ENCODE results near the gene WDR43. TPM values are rescaled to one million over a fixed set of nuclear protein-coding genes. Genes with fewer than 3 reads are reported as not detected.

WDR43 gene
- total RNA-seq, 1 donor from 2014 or later: 56.7 TPM

DNA sequence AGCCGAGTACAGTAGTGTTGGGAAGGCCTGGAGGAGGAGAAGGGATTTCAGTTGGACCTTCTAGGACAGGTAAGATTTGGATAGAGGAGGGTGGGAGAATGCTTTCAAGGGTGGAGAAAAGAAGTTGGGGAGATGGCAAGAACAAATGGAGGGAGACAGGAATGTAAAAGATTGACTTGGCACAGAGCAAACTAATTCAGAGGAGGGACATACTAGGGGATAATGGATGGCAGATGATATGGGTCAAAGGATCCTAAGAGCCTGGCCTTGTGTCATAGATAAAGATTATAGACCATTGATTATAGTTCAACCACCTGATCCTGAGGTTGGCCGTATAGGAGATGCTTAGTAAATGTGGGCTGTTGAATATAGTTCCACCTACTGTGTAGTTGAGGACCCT, 12.4 kb downstream of the WDR43 start:
- no peaks in the 10 kb centered on the region for H3K9me3 ChIP-seq
- H3K4me1 ChIP-seq: no peaks in the 10 kb centered on the region
- intact Hi-C loops (cut with DNase I): no loop called here
- DNase-seq (ENCODE audit: extremely low spot score in 2 of 2): no peak
- no peak overlapping the region for H3K27ac ChIP-seq
- TF ChIP-seq, protein P1, sequence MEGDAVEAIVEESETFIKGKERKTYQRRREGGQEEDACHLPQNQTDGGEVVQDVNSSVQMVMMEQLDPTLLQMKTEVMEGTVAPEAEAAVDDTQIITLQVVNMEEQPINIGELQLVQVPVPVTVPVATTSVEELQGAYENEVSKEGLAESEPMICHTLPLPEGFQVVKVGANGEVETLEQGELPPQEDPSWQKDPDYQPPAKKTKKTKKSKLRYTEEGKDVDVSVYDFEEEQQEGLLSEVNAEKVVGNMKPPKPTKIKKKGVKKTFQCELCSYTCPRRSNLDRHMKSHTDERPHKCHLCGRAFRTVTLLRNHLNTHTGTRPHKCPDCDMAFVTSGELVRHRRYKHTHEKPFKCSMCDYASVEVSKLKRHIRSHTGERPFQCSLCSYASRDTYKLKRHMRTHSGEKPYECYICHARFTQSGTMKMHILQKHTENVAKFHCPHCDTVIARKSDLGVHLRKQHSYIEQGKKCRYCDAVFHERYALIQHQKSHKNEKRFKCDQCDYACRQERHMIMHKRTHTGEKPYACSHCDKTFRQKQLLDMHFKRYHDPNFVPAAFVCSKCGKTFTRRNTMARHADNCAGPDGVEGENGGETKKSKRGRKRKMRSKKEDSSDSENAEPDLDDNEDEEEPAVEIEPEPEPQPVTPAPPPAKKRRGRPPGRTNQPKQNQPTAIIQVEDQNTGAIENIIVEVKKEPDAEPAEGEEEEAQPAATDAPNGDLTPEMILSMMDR (IDR thresholded peaks at IDR 0.05): no peak
- TF ChIP-seq POLR2AphosphoS5 (IDR thresholded peaks at IDR 0.05; ENCODE audit: insufficient read depth in 1 of 2, low read depth in 1 of 2): no peak
- no peak for TF ChIP-seq POLR2A (IDR thresholded peaks at IDR 0.05)
- no peak overlapping the region for H3K4me3 ChIP-seq
- H3K27me3 ChIP-seq: no peaks in the 10 kb centered on the region
- H3K36me3 ChIP-seq: peaks cover 0 to 53% of the 10 kb centered on the region in 2 donors

- Histone ChIP-seq H3K27ac (no peak overlapping the region), H3K4me1 (no peaks in the 10 kb centered on the region), H3K27me3 (no peaks in the 10 kb centered on the region), H3K9me3 (no peaks in the 10 kb centered on the region), H3K4me3 (no peak overlapping the region), H3K36me3 (peaks cover 0 to 46% of the 10 kb centered on the region in 2 donors)
- DNase-seq (ENCODE audit: extremely low spot score in 2 of 2): no peak
- TF ChIP-seq, protein P1 (IDR thresholded peaks at IDR 0.05): no peak
- TF ChIP-seq POLR2A (IDR thresholded peaks at IDR 0.05) (no peak), POLR2AphosphoS5 (IDR thresholded peaks at IDR 0.05; ENCODE audit: insufficient read depth in 1 of 2, low read depth in 1 of 2) (no peak)
- intact Hi-C loops (cut with DNase I): no loop called here
Observed at GRCh38 chr2:28908172-28908571, 13.7 kb downstream of the WDR43 start.

- intact Hi-C loops (cut with DNase I): no loop called here
- no peak for TF ChIP-seq POLR2AphosphoS5 (IDR thresholded peaks at IDR 0.05; ENCODE audit: insufficient read depth in 1 of 2, low read depth in 1 of 2)
- no peak for TF ChIP-seq POLR2A (IDR thresholded peaks at IDR 0.05)
- TF ChIP-seq, protein P1 (IDR thresholded peaks at IDR 0.05): no peak
- DNase-seq (ENCODE audit: extremely low spot score in 2 of 2): no peak
- Histone ChIP-seq H3K27me3 (no peaks in the 10 kb centered on the region), H3K36me3 (peaks cover 0 to 52% of the 10 kb centered on the region in 2 donors), H3K4me3 (no peak overlapping the region), H3K9me3 (no peaks in the 10 kb centered on the region), H3K4me1 (no peaks in the 10 kb centered on the region), H3K27ac (no peak overlapping the region)
Observed at GRCh38 chr2:28909655-28910353, 15.3 kb downstream of the WDR43 start.

DNA sequence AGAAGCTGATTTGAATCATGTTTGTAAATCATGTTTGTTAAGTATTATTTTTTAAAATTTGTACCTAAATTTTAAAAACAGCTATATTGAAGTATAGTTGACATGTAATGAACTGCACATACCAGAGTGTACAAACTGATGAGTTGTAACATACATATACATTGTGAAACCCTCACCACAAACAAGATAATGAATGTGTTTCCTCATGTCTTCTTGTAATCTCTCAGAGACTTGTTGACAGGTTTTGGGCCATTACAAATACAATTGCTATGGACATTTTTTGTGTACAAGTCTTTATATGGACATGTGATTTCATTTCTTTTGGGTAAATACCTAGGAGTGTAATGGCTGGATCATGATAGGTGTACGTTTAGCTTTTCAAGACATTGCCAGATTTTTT, 21.5 kb downstream of the WDR43 start:
- TF ChIP-seq, protein P1 (IDR thresholded peaks at IDR 0.05): no peak
- TF ChIP-seq POLR2A (IDR thresholded peaks at IDR 0.05) (no peak), POLR2AphosphoS5 (IDR thresholded peaks at IDR 0.05; ENCODE audit: insufficient read depth in 1 of 2, low read depth in 1 of 2) (no peak)
- Histone ChIP-seq H3K4me3 (no peak overlapping the region), H3K27me3 (no peaks in the 10 kb centered on the region), H3K9me3 (no peaks in the 10 kb centered on the region), H3K36me3 (peaks cover 0 to 40% of the 10 kb centered on the region in 2 donors), H3K27ac (no peak overlapping the region), H3K4me1 (no peaks in the 10 kb centered on the region)
- DNase-seq (ENCODE audit: extremely low spot score in 2 of 2): no peak
- intact Hi-C loops (cut with DNase I): no loop called here

DNA sequence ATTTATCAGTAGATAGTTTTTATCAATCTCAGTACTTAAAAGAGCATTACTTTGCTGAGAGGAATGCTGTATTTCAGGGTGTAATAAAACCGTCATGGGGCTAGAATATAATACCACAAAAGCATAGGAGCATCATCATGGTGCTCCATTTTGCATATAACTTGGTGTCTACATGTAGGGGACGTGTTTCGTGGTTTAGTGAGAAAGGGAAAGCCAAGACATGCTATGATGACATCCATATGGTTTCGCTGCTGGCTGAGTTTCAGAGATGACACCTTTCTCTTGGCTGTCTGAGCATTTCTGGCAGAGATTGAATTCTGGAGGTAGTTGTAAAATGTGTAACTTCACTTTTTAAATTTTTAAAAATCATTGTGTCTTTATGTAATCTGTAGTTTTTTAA, 32.4 kb downstream of the WDR43 start:
- no peak for DNase-seq (ENCODE audit: extremely low spot score in 2 of 2)
- Histone ChIP-seq H3K27me3 (no peaks in the 10 kb centered on the region), H3K27ac (no peak overlapping the region), H3K4me3 (no peak overlapping the region), H3K4me1 (no peaks in the 10 kb centered on the region), H3K36me3 (peaks cover 0 to 44% of the 10 kb centered on the region in 2 donors), H3K9me3 (no peaks in the 10 kb centered on the region)
- intact Hi-C loops (cut with DNase I): no loop called here
- TF ChIP-seq POLR2A (IDR thresholded peaks at IDR 0.05): no peak
- TF ChIP-seq POLR2AphosphoS5 (IDR thresholded peaks at IDR 0.05; ENCODE audit: insufficient read depth in 1 of 2, low read depth in 1 of 2): no peak
- TF ChIP-seq, protein P1 (IDR thresholded peaks at IDR 0.05): no peak

Measured in vagina (tissue), 2 donors.